Measurements from ENCODE around the gene ADD2.
"Not testable (repeated sequence)": the region's sequence is repeated elsewhere in the genome, so short reads cannot be mapped to it uniquely, and the experiment has no call there.

The ADD2 gene, protein sequence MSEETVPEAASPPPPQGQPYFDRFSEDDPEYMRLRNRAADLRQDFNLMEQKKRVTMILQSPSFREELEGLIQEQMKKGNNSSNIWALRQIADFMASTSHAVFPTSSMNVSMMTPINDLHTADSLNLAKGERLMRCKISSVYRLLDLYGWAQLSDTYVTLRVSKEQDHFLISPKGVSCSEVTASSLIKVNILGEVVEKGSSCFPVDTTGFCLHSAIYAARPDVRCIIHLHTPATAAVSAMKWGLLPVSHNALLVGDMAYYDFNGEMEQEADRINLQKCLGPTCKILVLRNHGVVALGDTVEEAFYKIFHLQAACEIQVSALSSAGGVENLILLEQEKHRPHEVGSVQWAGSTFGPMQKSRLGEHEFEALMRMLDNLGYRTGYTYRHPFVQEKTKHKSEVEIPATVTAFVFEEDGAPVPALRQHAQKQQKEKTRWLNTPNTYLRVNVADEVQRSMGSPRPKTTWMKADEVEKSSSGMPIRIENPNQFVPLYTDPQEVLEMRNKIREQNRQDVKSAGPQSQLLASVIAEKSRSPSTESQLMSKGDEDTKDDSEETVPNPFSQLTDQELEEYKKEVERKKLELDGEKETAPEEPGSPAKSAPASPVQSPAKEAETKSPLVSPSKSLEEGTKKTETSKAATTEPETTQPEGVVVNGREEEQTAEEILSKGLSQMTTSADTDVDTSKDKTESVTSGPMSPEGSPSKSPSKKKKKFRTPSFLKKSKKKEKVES

DNA sequence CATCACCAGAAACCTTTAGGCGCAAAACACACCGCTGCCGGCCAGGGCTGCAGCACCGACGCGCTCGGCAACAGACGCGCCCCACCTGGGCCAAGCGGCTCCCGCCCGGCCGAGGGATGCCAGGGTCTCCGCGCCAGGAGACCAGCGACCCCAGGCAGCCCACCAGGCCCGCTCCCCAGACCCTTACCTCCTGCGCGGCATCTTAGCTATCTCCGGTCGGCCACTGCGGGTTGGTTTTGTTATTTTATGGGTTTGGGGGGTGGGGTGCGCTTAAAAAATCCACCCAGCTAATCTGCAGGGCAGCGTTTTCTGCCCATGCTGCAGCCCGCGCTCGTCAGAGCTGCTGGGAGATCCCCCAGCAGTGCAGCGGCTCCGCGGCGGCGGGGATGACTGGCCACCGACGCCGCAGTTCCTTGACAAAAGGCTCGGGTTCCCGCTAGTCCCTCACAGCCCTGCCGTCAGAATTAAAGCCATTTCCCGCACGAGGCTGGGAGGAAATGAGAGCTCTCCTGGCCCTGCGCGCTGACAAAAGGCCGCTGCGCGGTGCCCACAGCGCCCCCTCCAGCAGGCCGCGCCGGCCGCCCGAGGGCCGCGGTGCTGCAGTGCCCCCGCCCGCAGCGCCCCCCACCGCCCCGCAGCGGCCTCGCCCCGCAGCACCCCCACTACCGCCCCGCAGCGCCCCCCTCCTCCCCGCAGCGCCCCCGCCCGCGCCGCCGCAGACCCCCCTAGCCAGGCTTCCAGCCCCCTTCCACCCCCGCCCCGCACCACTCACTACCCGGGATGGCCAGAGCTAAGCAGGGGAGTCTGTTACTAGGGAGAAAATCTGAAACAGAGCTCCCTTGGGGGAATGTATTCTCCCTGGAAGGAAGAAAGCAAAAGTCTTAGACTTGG lies at the start of gene ADD2:
ADD2 (minus strand) TSS at position 502 of the 891 bp plus-strand sequence. CDS start 61,792 bp downstream, outside the sequence.
- in situ Hi-C loops (cut with MboI; ENCODE audit: low sequenced_read_pairs) = no loop called here

- in situ Hi-C loops (cut with MboI; ENCODE audit: low sequenced_read_pairs) = no loop called here
These were observed 49.4 kb upstream of the ADD2 start for GRCh38 chr2:70817284-70817954.

- in situ Hi-C loops (cut with MboI; ENCODE audit: low sequenced_read_pairs) = no loop called here
These were observed 48.7 kb upstream of the ADD2 start for GRCh38 chr2:70816726-70817125.

- in situ Hi-C loops (cut with MboI; ENCODE audit: low sequenced_read_pairs) = no loop called here
These were observed 41.3 kb upstream of the ADD2 start for GRCh38 chr2:70808983-70809958.

GRCh38 chr2:70807828-70808118 lies 39.8 kb upstream of the ADD2 start:
- in situ Hi-C loops (cut with MboI; ENCODE audit: low sequenced_read_pairs) = no loop called here

DNA sequence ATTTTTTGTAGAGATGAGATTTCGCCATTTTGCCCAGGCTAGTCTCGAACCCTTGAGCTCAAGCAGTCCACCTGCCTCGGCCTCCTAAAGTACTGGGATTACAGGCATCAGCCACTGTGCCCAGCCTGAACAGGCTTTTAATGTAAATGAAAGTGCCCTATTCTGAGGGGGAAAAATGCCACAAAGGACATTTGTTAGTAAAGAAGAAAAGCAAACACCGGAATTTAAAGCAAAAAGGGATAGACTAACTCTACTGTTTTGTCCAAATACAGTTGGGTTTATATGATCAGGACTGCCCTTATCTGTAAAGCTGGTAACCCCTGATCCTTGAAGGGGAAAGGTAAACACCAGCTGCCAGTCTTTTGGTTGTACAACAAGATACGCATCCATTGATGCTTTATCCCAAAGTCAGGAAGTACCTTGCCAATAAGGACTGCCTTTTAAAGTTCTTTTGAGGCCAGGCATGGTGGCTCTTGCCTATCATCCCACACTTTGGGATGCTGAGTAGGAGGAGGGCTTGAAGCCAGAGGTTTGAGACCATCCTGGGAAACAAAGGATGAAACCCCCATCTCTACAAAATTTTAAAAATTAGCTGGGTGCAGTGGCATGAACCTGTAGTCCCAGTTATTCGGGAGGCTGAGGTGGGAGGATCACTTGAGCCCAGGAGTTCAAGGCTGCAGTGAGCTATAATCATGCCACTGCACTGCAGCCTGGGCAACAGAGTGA lies 39.3 kb upstream of the ADD2 start:
- in situ Hi-C loops (cut with MboI; ENCODE audit: low sequenced_read_pairs) = no loop called here

DNA sequence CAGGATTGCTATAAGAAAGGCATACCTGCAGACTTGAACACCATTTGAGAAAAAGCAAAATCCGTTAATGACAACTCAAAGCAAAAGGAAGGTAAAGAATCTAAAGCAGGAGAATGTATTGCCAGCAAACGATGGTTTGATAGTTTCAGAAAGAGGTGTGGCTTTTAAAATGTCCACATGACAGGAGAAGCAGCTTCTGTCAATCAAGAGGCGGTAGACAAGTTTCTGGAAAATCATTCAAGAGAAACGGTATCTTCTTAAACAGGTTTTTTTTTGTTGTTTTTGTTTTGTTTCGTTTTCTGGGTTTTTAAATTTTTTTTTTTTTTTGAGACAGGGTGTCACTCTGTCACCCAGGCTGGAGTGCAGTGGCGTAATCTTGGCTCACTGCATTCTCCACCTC lies 38.6 kb upstream of the ADD2 start:
- in situ Hi-C loops (cut with MboI; ENCODE audit: low sequenced_read_pairs) = no loop called here

- in situ Hi-C loops (cut with MboI; ENCODE audit: low sequenced_read_pairs) = no loop called here
These were observed 38.0 kb upstream of the ADD2 start for GRCh38 chr2:70806013-70806412.

DNA sequence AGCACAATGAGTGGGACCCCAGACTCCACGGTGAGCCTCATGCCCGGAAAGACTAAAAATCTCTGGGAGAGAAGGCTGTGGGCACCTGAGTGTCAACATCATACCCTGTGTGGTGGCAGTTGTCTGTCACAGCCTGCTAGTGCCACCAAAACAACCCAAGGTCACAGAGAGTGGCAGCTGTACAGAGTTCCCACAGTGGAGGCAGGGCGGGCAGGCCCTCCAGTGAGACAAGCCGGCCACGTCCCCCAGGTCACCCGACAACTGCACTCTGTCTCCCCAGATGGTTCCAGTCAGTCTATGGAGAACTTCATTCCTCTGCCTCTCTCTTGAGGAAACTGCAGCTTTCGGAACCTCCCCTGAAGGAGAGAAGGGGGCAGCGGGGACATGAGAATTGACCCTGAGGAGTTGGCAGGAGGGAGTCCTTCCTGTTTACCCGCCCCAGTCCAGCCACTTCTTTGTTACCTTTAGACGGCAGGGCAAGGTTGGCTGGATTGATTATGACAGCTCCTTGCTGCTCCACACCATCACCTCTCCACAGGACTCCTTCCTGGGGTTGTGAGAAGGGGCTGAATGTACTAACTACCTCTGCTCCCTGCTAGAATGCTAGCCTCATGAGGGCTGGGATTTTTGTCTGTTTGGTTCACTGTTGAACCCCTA lies 33.7 kb upstream of the ADD2 start:
- in situ Hi-C loops (cut with MboI; ENCODE audit: low sequenced_read_pairs) = no loop called here

GRCh38 chr2:70799706-70800105 lies 31.7 kb upstream of the ADD2 start:
- in situ Hi-C loops (cut with MboI; ENCODE audit: low sequenced_read_pairs) = no loop called here

DNA sequence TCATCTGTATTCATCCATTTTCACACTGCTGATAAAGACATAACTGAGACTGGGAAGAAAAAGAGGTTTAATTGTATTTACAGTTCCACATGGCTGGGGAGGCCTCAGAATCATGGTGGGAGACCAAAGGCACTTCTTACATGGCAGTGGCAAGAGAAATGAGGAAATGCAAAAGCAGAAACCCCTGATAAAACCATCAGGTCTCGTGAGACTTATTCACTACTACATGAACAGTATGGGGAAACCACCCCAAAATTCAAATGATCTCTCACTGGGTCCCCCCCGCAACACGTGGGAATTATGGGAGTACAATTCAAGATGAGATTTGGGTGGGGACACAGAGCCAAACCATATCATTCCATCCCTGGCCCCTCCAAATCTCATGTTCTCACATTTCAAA lies 30.0 kb upstream of the ADD2 start:
- in situ Hi-C loops (cut with MboI; ENCODE audit: low sequenced_read_pairs) = not testable (repeated sequence)

DNA sequence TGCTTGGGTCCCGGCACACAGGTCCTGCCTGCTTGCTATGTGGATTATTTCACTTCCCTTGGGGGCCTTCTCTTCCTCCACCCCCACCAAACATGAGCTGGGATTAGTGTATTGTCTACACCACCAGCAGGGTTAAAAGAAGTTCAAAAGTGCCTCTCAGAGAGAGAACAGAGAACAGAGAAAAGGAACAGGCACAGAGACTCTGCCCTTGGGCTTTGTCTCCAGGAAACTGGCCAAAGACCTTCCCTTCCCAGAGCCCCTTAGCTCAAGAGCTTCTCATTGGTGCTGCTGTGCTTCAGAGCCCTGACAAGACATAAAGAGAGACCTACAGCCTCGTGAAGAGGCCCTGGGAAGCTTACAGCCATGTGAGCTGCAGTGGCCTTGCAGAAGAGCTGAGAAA lies 29.5 kb upstream of the ADD2 start:
- in situ Hi-C loops (cut with MboI; ENCODE audit: low sequenced_read_pairs) = no loop called here

DNA sequence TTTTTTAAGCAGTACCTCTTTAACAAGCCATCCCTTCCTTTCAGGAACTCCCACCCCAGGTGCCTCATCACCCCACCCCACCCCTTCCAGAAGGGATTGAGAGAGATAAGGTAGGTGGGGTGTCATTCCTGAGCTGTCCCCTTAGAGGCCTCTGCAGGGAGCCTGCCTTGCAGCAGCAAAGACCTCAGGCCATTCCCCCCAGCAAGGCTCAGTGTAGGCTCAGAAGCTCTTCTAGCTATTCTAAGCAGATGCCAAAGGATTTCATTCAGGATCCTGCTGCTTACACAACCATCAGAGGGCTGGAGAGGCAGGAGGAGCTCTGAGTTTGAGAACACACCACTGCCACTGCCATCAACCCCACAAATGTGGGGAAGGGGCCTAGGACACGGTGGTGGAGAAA lies 28.3 kb upstream of the ADD2 start:
- in situ Hi-C loops (cut with MboI; ENCODE audit: low sequenced_read_pairs) = no loop called here

DNA sequence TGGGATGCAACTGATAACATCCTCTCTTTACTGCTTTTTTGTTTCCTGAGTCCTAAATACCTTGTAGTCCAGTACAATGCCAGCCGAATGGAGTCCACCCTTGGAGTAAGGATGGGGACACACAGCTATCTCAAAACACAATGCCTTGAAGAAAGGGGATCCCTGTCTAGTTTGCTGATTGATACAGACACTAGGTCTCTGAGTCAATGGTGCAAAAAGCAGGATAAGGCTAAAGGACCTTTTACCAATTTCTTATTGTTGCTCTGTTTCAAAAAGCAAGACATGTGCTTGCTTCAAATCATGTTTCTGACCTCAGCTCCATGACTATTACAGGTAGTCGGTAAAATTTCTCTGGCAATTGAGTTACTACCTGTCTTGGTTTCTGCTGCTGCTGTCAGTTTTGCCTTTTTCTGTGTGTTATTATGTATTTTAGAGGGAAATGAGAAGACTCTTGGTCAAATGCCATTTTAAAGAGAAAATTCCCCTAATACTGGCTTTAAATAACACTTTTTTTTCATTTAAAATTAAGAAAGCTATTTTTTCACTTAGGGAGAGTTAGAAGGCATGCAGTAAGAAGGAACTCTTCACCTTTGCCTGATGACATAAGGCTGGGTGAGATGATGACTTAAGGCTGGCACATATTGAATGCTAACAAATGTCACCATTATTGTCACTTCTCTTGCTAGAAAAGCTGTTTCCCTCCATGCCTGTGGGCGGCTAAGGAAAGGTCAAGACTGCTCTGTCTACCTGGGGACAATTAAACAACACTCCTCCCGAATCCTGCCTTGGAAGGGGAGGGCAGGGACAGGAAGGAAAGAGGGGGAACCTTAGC lies 27.4 kb upstream of the ADD2 start:
- in situ Hi-C loops (cut with MboI; ENCODE audit: low sequenced_read_pairs) = no loop called here

DNA sequence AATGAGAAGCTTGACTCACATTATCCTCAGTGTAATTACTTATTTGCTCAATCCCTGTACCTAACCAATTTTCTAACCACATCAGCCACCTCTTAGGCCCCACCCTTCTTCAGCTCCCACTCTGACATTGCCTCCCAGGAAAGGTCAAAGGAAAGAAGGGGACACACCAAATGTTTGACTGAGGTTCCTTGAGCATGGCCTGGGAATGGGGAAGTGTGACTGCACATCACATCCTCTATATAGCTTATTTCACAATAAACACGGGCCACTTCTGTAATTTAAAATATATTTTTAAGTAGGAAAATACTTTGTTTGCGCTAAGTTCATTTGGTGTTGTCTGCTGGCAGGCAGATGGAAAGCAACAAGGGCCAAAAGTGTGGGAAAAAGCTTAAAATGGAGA lies 25.4 kb upstream of the ADD2 start:
- in situ Hi-C loops (cut with MboI; ENCODE audit: low sequenced_read_pairs) = no loop called here

- in situ Hi-C loops (cut with MboI; ENCODE audit: low sequenced_read_pairs) = no loop called here
These were observed 22.3 kb upstream of the ADD2 start, which contains the start of gene FIGLA for GRCh38 chr2:70790136-70790828. Gene FIGLA (minus strand): TSS chr2:70790643. CDS start chr2:70790638, 5 bp downstream.

All from HL-60/S4 treated with retinoic acid at 250 ng/mL for 4 days and 3 days (cell line).